ENCODE measurements around the gene VPS37B.

The VPS37B gene

GRCh38 chr12:122838841-122839240, 57.1 kb downstream of the VPS37B start:
- DNase-seq (ENCODE audit: low read depth): no peak
- no peak overlapping the region for H3K4me3 ChIP-seq (replicated peaks; ENCODE audit: low read depth, low read length)
- TF ChIP-seq, protein P1, sequence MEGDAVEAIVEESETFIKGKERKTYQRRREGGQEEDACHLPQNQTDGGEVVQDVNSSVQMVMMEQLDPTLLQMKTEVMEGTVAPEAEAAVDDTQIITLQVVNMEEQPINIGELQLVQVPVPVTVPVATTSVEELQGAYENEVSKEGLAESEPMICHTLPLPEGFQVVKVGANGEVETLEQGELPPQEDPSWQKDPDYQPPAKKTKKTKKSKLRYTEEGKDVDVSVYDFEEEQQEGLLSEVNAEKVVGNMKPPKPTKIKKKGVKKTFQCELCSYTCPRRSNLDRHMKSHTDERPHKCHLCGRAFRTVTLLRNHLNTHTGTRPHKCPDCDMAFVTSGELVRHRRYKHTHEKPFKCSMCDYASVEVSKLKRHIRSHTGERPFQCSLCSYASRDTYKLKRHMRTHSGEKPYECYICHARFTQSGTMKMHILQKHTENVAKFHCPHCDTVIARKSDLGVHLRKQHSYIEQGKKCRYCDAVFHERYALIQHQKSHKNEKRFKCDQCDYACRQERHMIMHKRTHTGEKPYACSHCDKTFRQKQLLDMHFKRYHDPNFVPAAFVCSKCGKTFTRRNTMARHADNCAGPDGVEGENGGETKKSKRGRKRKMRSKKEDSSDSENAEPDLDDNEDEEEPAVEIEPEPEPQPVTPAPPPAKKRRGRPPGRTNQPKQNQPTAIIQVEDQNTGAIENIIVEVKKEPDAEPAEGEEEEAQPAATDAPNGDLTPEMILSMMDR (IDR thresholded peaks at IDR 0.05; ENCODE audit: low read length, missing control alignments): no peak

DNA sequence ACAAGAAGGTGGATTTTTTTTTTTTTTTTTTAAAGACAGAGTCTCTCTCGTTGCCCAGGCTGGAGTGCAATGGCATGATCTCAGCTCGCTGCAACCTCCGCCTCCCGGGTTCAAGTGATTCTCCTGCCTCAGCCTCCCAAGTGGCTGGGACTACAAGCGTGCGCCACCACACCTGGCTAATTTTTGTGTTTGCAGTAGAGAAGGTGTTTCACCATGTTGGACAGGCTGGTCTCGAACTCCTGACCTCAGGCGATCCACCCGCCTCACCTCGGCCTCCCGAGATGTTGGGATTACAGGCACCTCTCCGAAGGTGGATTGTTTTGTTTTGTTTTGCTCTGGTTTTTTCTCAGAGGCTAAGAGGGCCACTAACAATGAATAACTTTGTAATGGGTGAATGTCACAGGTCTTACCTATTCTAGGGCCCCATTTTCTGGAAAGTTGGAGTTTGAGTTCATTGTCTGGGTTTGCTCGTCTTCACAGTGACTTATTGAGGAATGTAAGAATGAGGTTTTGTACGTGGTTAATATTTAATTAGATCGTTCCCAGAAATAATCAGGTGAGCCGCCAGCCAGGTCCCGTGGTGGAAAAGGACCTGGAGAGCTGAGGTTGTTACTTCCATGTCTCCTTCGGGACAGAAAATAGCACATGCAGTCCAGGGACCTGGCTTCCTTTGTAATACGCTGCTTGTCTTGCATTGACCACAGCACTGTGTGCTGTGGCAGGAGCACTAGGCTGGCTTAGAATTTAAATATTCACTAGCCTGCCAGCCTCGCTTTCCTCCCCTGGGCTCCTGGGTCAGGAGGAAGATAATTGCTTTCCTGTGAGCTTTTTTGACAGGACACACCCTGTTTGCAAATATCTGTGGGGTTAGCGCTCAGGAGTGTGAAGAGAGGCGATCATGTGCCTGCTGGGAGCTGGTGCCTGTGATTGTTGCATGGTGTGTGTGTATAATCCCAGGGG, 58.3 kb downstream of the VPS37B start:
- no peak overlapping the region for H3K4me3 ChIP-seq (replicated peaks; ENCODE audit: low read depth, low read length)
- TF ChIP-seq, protein P1 (IDR thresholded peaks at IDR 0.05; ENCODE audit: low read length, missing control alignments): no peak
- no peak for DNase-seq (ENCODE audit: low read depth)

- peak; percentile 44 for DNase-seq (ENCODE audit: low read depth)
- peak overlapping the region; percentile 70 for H3K4me3 ChIP-seq (replicated peaks; ENCODE audit: low read depth, low read length)
- TF ChIP-seq, protein P1 (IDR thresholded peaks at IDR 0.05; ENCODE audit: low read length, missing control alignments): no peak
Observed at GRCh38 chr12:122836027-122836921, 59.6 kb downstream of the VPS37B start.

DNA sequence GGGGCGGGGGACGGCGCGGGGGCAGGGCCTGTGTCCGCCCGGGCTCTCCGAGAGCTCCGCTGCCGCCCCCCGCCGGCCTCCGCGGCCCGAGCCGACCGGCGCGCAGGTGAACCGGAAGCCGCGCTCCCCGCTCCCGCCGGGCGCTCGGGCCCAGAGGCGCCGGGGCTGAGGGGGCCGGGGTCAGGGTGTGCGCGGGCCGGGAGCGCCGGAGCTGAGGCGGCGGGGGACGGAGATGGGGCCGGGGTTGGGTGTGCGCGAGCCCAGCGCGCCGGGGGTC, 60.2 kb downstream of the VPS37B start:
- DNase-seq (ENCODE audit: low read depth): no peak
- TF ChIP-seq, protein P1 (IDR thresholded peaks at IDR 0.05; ENCODE audit: low read length, missing control alignments): no peak
- peak overlapping the region; percentile 70 for H3K4me3 ChIP-seq (replicated peaks; ENCODE audit: low read depth, low read length)

- TF ChIP-seq, protein P1 (IDR thresholded peaks at IDR 0.05; ENCODE audit: low read length, missing control alignments): no peak
- peak within 1 kb of the TSS; percentile 70 for H3K4me3 ChIP-seq (replicated peaks; ENCODE audit: low read depth, low read length)
- peak; percentile 12 for DNase-seq (ENCODE audit: low read depth)
Observed at GRCh38 chr12:122834921-122835749, 60.8 kb downstream of the VPS37B start, which contains the start of gene HIP1R. HIP1R (plus strand) TSS chr12:122835457; CDS start chr12:122835551, 94 bp downstream.
